H1 (cell line): Measurements from ENCODE around the gene NPTX1. TPM values are rescaled to one million over a fixed set of nuclear protein-coding genes. Genes with fewer than 3 reads are reported as not detected.

Experiments used
- CTCF ChIA-PET: fragments of 300-600 bp; sonication (Branson Sonifier 250); formaldehyde crosslinking; loops from one replicate; lab custom pipeline; 2021; ENCODE audit not compliant: partially characterized antibody; lab: Charles Lee
- POLR2A ChIA-PET: fragments of 300-600 bp; sonication (Branson Sonifier 250); formaldehyde crosslinking; loops from one replicate; lab custom pipeline; 2021; ENCODE audit warnings: inconsistent platforms; ENCODE audit not compliant: partially characterized antibody; lab: Charles Lee
- DNase-seq, 2 experiments: peaks; one replicate each; pipeline versions ENCODE4 v3.0.0 to v3.0.0-alpha.2; 2010 to 2022; ENCODE audit warnings: low spot score in 2 of 2, low read depth in 1 of 2, mixed read lengths in 1 of 2
- FAIRE-seq: peaks from 2 replicates; lab custom pipeline; 2011; peaks lifted over from hg19 to GRCh38; lab: Jason Lieb, UNC
- H2AFZ ChIP-seq: 2 replicates; pipeline ENCODE4 v1.8.1; 2012; ENCODE audit warnings: low read length, inconsistent platforms
- H2AK5ac ChIP-seq: 2 replicates; pipeline ENCODE4 v1.6.1; 2013; ENCODE audit warnings: low read depth, low read length
- H2BK120ac ChIP-seq: replicated peaks from 2 replicates; pipeline ENCODE3; 2013; ENCODE audit warnings: low read depth, low read length, inconsistent platforms
- H2BK12ac ChIP-seq: 2 replicates; pipeline ENCODE4 v1.6.1; 2013; ENCODE audit warnings: low read depth, low read length
- H2BK15ac ChIP-seq: 2 replicates; pipeline ENCODE4 v1.6.1; 2013; ENCODE audit warnings: low read length
- H2BK20ac ChIP-seq: 2 replicates; pipeline ENCODE4 v1.6.1; 2013; ENCODE audit warnings: low read length
- H2BK5ac ChIP-seq: 2 replicates; pipeline ENCODE4 v1.6.1; 2013; ENCODE audit warnings: low read depth, low read length
- H3K14ac ChIP-seq: 2 replicates; pipeline ENCODE4 v1.6.1; 2013; ENCODE audit warnings: inconsistent platforms; ENCODE audit not compliant: insufficient read length
- H3K18ac ChIP-seq: 2 replicates; pipeline ENCODE4 v1.6.1; 2013; ENCODE audit warnings: low read length; ENCODE audit errors: extremely low read depth
- H3K23ac ChIP-seq: 2 replicates; pipeline ENCODE4 v1.6.1; 2013; ENCODE audit warnings: inconsistent platforms; ENCODE audit not compliant: insufficient read length
- H3K23me2 ChIP-seq: 2 replicates; pipeline ENCODE4 v1.6.1; 2013; ENCODE audit warnings: low read depth, low read length
- H3K27ac ChIP-seq: 2 replicates; pipeline ENCODE4 v1.6.1; 2011; ENCODE audit warnings: low read depth, low read length, inconsistent platforms
- H3K27me3 ChIP-seq, 4 experiments: replicated peaks in 1 of 4; 1 replicate in 1 of 4; 2 replicates in 3 of 4; pipeline versions ENCODE4 v1.6.1 to v1.8.1; 2011 to 2013; ENCODE audit warnings: low read length in 3 of 4, mild to moderate bottlenecking in 3 of 4, inconsistent platforms in 2 of 4, mixed read lengths in 2 of 4, moderate library complexity in 1 of 4; ENCODE audit not compliant: control insufficient read depth in 3 of 4, insufficient read depth in 3 of 4; ENCODE audit errors: extremely low read depth in 1 of 4
- H3K36me3 ChIP-seq, 4 experiments: 2 replicates each; pipeline versions ENCODE4 v1.6.1 to v1.8.1; 2011 to 2013; ENCODE audit warnings: mild to moderate bottlenecking in 4 of 4, low read length in 3 of 4, moderate library complexity in 2 of 4, control low read depth in 1 of 4, inconsistent platforms in 1 of 4; ENCODE audit not compliant: insufficient read depth in 4 of 4, control insufficient read depth in 2 of 4
- H3K4ac ChIP-seq: replicated peaks from 2 replicates; pipeline ENCODE3; 2013; ENCODE audit warnings: low read length, low read depth, mixed read lengths, inconsistent platforms; ENCODE audit not compliant: insufficient read length
- H3K4me1 ChIP-seq, 4 experiments: replicated peaks in 1 of 4; 1 replicate in 1 of 4; 2 replicates in 3 of 4; pipeline versions ENCODE4 v1.6.1 to v1.8.1; 2011 to 2013; ENCODE audit warnings: low read length in 3 of 4, inconsistent platforms in 2 of 4, mixed read lengths in 1 of 4; ENCODE audit not compliant: insufficient read depth in 4 of 4, control insufficient read depth in 3 of 4
- H3K4me2 ChIP-seq, 2 experiments: 2 replicates each; pipeline versions ENCODE4 v1.6.1 to v1.8.1; 2011 to 2013; ENCODE audit warnings: low read depth in 2 of 2, low read length in 2 of 2, control low read depth in 1 of 2, inconsistent platforms in 1 of 2, mild to moderate bottlenecking in 1 of 2; ENCODE audit not compliant: insufficient read depth in 1 of 2
- H3K4me3 ChIP-seq, 4 experiments: fragments of 200-600, 300-600 bp in 1 of 4; sonication (generic), shearing (Covaris generic), sonication (Bioruptor Twin) in 1 of 4; 2 replicates each; pipeline versions ENCODE4 v1.5.1 to v1.8.1; 2011 to 2016; ENCODE audit warnings: low read length in 4 of 4, low read depth in 3 of 4, control low read depth in 2 of 4, inconsistent platforms in 2 of 4, mild to moderate bottlenecking in 2 of 4, mixed read lengths in 1 of 4, moderate library complexity in 1 of 4; ENCODE audit not compliant: insufficient read depth in 2 of 4; ENCODE audit errors: extremely low read depth in 1 of 4
- H3K56ac ChIP-seq: replicated peaks from 2 replicates; pipeline ENCODE3; 2013; ENCODE audit warnings: low read depth, mild to moderate bottlenecking, mixed read lengths, low read length, inconsistent platforms; ENCODE audit not compliant: insufficient read length
- H3K79me1 ChIP-seq: 2 replicates; pipeline ENCODE4 v1.6.1; 2013; ENCODE audit warnings: low read depth, low read length, control low read depth
- H3K79me2 ChIP-seq, 2 experiments: 2 replicates each; pipeline versions ENCODE4 v1.6.1 to v1.8.1; 2012 to 2013; ENCODE audit warnings: low read length in 2 of 2, mild to moderate bottlenecking in 2 of 2, inconsistent platforms in 1 of 2; ENCODE audit not compliant: insufficient read depth in 2 of 2, control insufficient read depth in 1 of 2
- H3K9ac ChIP-seq, 4 experiments: replicated peaks in 1 of 4; 1 replicate in 1 of 4; 2 replicates in 3 of 4; pipeline versions ENCODE4 v1.6.1 to v1.8.1; 2011 to 2013; ENCODE audit warnings: low read depth in 3 of 4, low read length in 3 of 4, control low read depth in 2 of 4, mild to moderate bottlenecking in 2 of 4, moderate library complexity in 2 of 4, inconsistent platforms in 1 of 4; ENCODE audit errors: extremely low read depth in 1 of 4
- H3K9me3 ChIP-seq, 2 experiments: 2 replicates each; pipeline versions ENCODE4 v1.6.1 to v1.8.1; 2012 to 2013; ENCODE audit warnings: mild to moderate bottlenecking in 2 of 2, moderate library complexity in 2 of 2, control low read depth in 1 of 2, inconsistent platforms in 1 of 2, low read depth in 1 of 2, low read length in 1 of 2, mixed read lengths in 1 of 2; ENCODE audit not compliant: insufficient read depth in 2 of 2
- H4K20me1 ChIP-seq, 2 experiments: replicated peaks in 1 of 2; 2 replicates each; pipeline versions ENCODE3 to v1.8.1; 2011 to 2013; ENCODE audit warnings: inconsistent platforms in 2 of 2, low read length in 2 of 2, mild to moderate bottlenecking in 1 of 2; ENCODE audit not compliant: insufficient read depth in 2 of 2, control insufficient read depth in 1 of 2
- H4K5ac ChIP-seq: 2 replicates; pipeline ENCODE4 v1.6.1; 2013; ENCODE audit warnings: low read length, low read depth, mixed read lengths, inconsistent platforms; ENCODE audit not compliant: insufficient read length
- H4K8ac ChIP-seq: 2 replicates; pipeline ENCODE4 v1.8.0; 2013; ENCODE audit warnings: mild to moderate bottlenecking, moderate library complexity, low read length, inconsistent platforms; ENCODE audit not compliant: insufficient read depth; ENCODE audit errors: extremely low read depth
- H4K91ac ChIP-seq: replicated peaks from 2 replicates; pipeline ENCODE3; 2013; ENCODE audit warnings: low read length, mixed read lengths, inconsistent platforms; ENCODE audit not compliant: insufficient read length
- ATF2 ChIP-seq: IDR thresholded peaks from 2 replicates; pipeline ENCODE4 v1.6.1; 2012; ENCODE audit warnings: low read length, inconsistent platforms
- BCL11A ChIP-seq, 2 experiments: IDR thresholded peaks; one replicate each; pipeline ENCODE4 v1.6.1; 2011; ENCODE audit warnings: low read depth in 2 of 2, low read length in 2 of 2, mild to moderate bottlenecking in 2 of 2
- POLR2AphosphoS5 ChIP-seq: IDR thresholded peaks from 2 replicates; pipeline ENCODE4 v1.6.1; 2011; ENCODE audit warnings: low read depth, low read length
- RNF2 ChIP-seq: fragments of 200-900, 300-1000 bp; sonication (generic); IDR thresholded peaks from 2 replicates; pipeline ENCODE4 v1.7.1; 2016; ENCODE audit warnings: borderline replicate concordance, low read depth, mild to moderate bottlenecking, antibody characterized with exemption, low read length; ENCODE audit not compliant: poor library complexity, severe bottlenecking; ENCODE audit errors: missing control alignments
- RXRA ChIP-seq: IDR thresholded peaks from 2 replicates; pipeline ENCODE4 v1.6.1; 2011; ENCODE audit warnings: low read depth, mild to moderate bottlenecking, low read length, moderate library complexity; ENCODE audit not compliant: insufficient read depth
- SIN3A ChIP-seq, 2 experiments: IDR thresholded peaks in 1 of 2; conservative IDR thresholded peaks in 1 of 2; 2 replicates each; pipeline ENCODE4 v1.6.1; 2011 to 2012; ENCODE audit warnings: low read length in 2 of 2, improper control_type of control experiment in 1 of 2, low read depth in 1 of 2, mild to moderate bottlenecking in 1 of 2
- SIRT6 ChIP-seq: IDR thresholded peaks from one replicate; pipeline ENCODE4 v1.7.1; 2012; ENCODE audit warnings: low read length, inconsistent platforms
- SRF ChIP-seq: IDR thresholded peaks from 2 replicates; pipeline ENCODE4 v1.6.1; 2011; ENCODE audit warnings: mild to moderate bottlenecking, low read depth, low read length, moderate library complexity
- TAF1 ChIP-seq: IDR thresholded peaks from 2 replicates; pipeline ENCODE4 v1.6.1; 2011; ENCODE audit warnings: mild to moderate bottlenecking, low read depth, low read length
- TEAD4 ChIP-seq: IDR thresholded peaks from 2 replicates; pipeline ENCODE4 v1.6.1; 2012; ENCODE audit warnings: low read depth, low read length, inconsistent platforms, mixed read lengths
- WGBS, 2 experiments: shearing (Covaris generic) in 1 of 2; methylation state at CpG; one replicate each; pipeline versions ENCODE4 v1.1.6 to v1.1.7; 2013 to 2015; ENCODE audit warnings: low lambda C conversion rate in 2 of 2, mixed read lengths in 2 of 2, inconsistent platforms in 1 of 2, low coverage in 1 of 2, missing lambda C conversion rate in 1 of 2; ENCODE audit not compliant: insufficient replicate concordance in 2 of 2, insufficient coverage in 1 of 2, insufficient read length in 1 of 2; ENCODE audit errors: extremely low coverage in 1 of 2, missing lambda C conversion rate in 1 of 2; 5-methylcytosine and 5-hydroxymethylcytosine counted together
- polyA plus RNA-seq, 7 experiments: library from polyadenylated mRNA; depleted of rRNA in 3 of 7; stranded (reverse) in 5 of 7; unstranded in 2 of 7; fragments of >200 nt in 5 of 7; fragments of 200-250 nt in 2 of 7; gene quantifications; 1 replicate in 5 of 7; 2 replicates in 1 of 7; 4 replicates in 1 of 7; pipeline versions ENCODE4 v1.2.1 to v1.2.3, GENCODE V29; 2011 to 2013; ENCODE audit warnings: missing spikeins in 2 of 7, mixed read lengths in 2 of 7
- total RNA-seq: library from RNA; stranded (reverse); fragmentation: NEBNext Ultra II Directional; extraction: Animal tissue kit (Norgen Biotek cat#: 25700); gene quantifications from 2 replicates; pipeline ENCODE4 v1.2.1, GENCODE V29; 2021

NPTX1 gene
- total and polyA plus RNA-seq, 2 of the 8 experiments (the other 6 are each of a cell fraction or from before 2014, with no cell fraction given), result 12.0 to 17.9 TPM

- Histone ChIP-seq H3K27me3 (peaks cover 0 to 13% (median 9%) of the 10 kb centered on the region in 4 experiments; a peak in 5 of 7 replicates), H3K4me2 (no peak overlapping the region), H4K91ac (no peak overlapping the region), H3K79me1 (no peaks in the 10 kb centered on the region), H4K8ac (no peak overlapping the region; the same call in 1 of the 2 replicates), H2BK5ac (no peak overlapping the region), H3K23me2 (peaks cover 8% of the 10 kb centered on the region), H2BK15ac (no peak overlapping the region), H3K4me1 (peaks cover 0 to 7% (median 3%) of the 10 kb centered on the region in 4 experiments; a peak in 4 of 7 replicates), H3K9me3 (no peaks in the 10 kb centered on the region), H3K18ac (no peak overlapping the region), H4K5ac (no peak overlapping the region), H3K4ac (no peak overlapping the region), H2BK12ac (no peak overlapping the region), H4K20me1 (no peaks in the 10 kb centered on the region), H3K23ac (no peak overlapping the region), H2BK20ac (no peak overlapping the region), H2AK5ac (no peak overlapping the region; the same call in 1 of the 2 replicates), H3K27ac (no peak overlapping the region), H3K56ac (no peak overlapping the region), H3K4me3 (no peak overlapping the region), H2AFZ (no peak overlapping the region), H2BK120ac (no peak overlapping the region), H3K9ac (no peak overlapping the region), H3K79me2 (no peaks in the 10 kb centered on the region), H3K14ac (no peak overlapping the region), H3K36me3 (no peaks in the 10 kb centered on the region)
- FAIRE-seq (no peak), DNase-seq (no peak)
- ChIA-PET POLR2A (interaction anchor here (0.9 to 1.5 kb wide), 3 partner anchors 12 to 24 kb away, joined by 3 to 4 read pairs (median 4); no protein-coding TSS in a partner anchor), CTCF (interaction anchor here (0.6 to 2.2 kb wide), 5 partner anchors 16 to 622 kb away, joined by 3 to 9 read pairs (median 5); no protein-coding TSS in a partner anchor)
- 89% methylated on average over 15 of the region's 15 CpGs; no CpG with 5 or more reads in 1 of the 2 experiments for WGBS, 2 experiments
- no peak for TF ChIP-seq SIRT6
- no peak for TF ChIP-seq POLR2AphosphoS5
- no peak for TF ChIP-seq SRF
- no peak for TF ChIP-seq RXRA
- TF ChIP-seq TAF1, result no peak
- TF ChIP-seq RNF2, result no peak
- no peak for TF ChIP-seq SIN3A (conservative IDR thresholded peaks at IDR 0.05 in 1 of 2, IDR thresholded peaks at IDR 0.05 in 1 of 2; ENCODE audit: low read depth in 1 of 2, low read length in 2 of 2)
- no peak for TF ChIP-seq ATF2
- TF ChIP-seq BCL11A (IDR thresholded peaks at IDR 0.05; ENCODE audit: low read depth in 2 of 2, low read length in 2 of 2), result no peak
- no peak for TF ChIP-seq TEAD4
These were observed 19.1 kb downstream of the NPTX1 start for GRCh38 chr17:80457236-80457856.
